ENCODE measurements around the gene CCDC3. TPM values are rescaled to one million over a fixed set of nuclear protein-coding genes. Genes with fewer than 3 reads are reported as not detected.

CCDC3 gene

GRCh38 chr10:12848439-12849173 lies 152.9 kb downstream of the CCDC3 start:
- H3K9ac ChIP-seq (ENCODE audit: low read depth, low read length) = no peak overlapping the region
- no peak overlapping the region for H3K4me2 ChIP-seq (ENCODE audit: low read length)
- H3K27me3 ChIP-seq (ENCODE audit: control insufficient read depth, insufficient read depth, low read length) = peaks cover 12% of the 10 kb centered on the region
- H3K9me3 ChIP-seq (replicated peaks; ENCODE audit: low read length) = no peaks in the 10 kb centered on the region
- peaks cover 9% of the 10 kb centered on the region for H3K4me1 ChIP-seq (ENCODE audit: control insufficient read depth, insufficient read depth, low read length)
- H3K4me3 ChIP-seq (ENCODE audit: low read length) = no peak overlapping the region
- H3K36me3 ChIP-seq (ENCODE audit: insufficient read depth, low read length) = no peaks in the 10 kb centered on the region

GRCh38 chr10:12847361-12847975 lies 154.0 kb downstream of the CCDC3 start:
- H3K4me1 ChIP-seq (ENCODE audit: control insufficient read depth, insufficient read depth, low read length) = peaks cover 9% of the 10 kb centered on the region
- no peaks in the 10 kb centered on the region for H3K36me3 ChIP-seq (ENCODE audit: insufficient read depth, low read length)
- no peak overlapping the region for H3K9ac ChIP-seq (ENCODE audit: low read depth, low read length)
- H3K27me3 ChIP-seq (ENCODE audit: control insufficient read depth, insufficient read depth, low read length) = peaks cover 12% of the 10 kb centered on the region
- H3K9me3 ChIP-seq (replicated peaks; ENCODE audit: low read length) = no peaks in the 10 kb centered on the region
- no peak overlapping the region for H3K4me2 ChIP-seq (ENCODE audit: low read length)
- no peak overlapping the region for H3K4me3 ChIP-seq (ENCODE audit: low read length)

- H3K36me3 ChIP-seq (ENCODE audit: insufficient read depth, low read length) = no peaks in the 10 kb centered on the region
- no peak overlapping the region for H3K4me3 ChIP-seq (ENCODE audit: low read length)
- no peak overlapping the region for H3K9ac ChIP-seq (ENCODE audit: low read depth, low read length)
- H3K4me2 ChIP-seq (ENCODE audit: low read length) = no peak overlapping the region
- peaks cover 9% of the 10 kb centered on the region for H3K4me1 ChIP-seq (ENCODE audit: control insufficient read depth, insufficient read depth, low read length)
- H3K27me3 ChIP-seq (ENCODE audit: control insufficient read depth, insufficient read depth, low read length) = peaks cover 12% of the 10 kb centered on the region
- H3K9me3 ChIP-seq (replicated peaks; ENCODE audit: low read length) = no peaks in the 10 kb centered on the region
Measured at GRCh38 chr10:12846718-12847117, 154.8 kb downstream of the CCDC3 start.

Small RNA genes lying within 50 kb of the gene (small RNA-seq; reads per million reads assigned to genes)
- not detected for gene RNA5SP300
